Pulmonary artery endothelial cell (primary cell): ENCODE data around the gene ZMIZ1. TPM values are rescaled to one million over a fixed set of nuclear protein-coding genes. Genes with fewer than 3 reads are reported as not detected.
"Not testable (repeated sequence)": the region's sequence is repeated elsewhere in the genome, so short reads cannot be mapped to it uniquely, and the experiment has no call there.

Experiments used
- DNase-seq: peaks from one replicate; pipeline ENCODE4 v3.0.0-alpha.2; 2011; ENCODE audit warnings: low read depth, low spot score
- total RNA-seq: library from RNA; depleted of rRNA; stranded (reverse); fragments of >200 nt; gene quantifications from 2 replicates; pipeline ENCODE4 v1.2.3, GENCODE V29; 2014

The ZMIZ1 gene
- total RNA-seq, 1 donor from 2014 or later, result 9.3 TPM

DNA sequence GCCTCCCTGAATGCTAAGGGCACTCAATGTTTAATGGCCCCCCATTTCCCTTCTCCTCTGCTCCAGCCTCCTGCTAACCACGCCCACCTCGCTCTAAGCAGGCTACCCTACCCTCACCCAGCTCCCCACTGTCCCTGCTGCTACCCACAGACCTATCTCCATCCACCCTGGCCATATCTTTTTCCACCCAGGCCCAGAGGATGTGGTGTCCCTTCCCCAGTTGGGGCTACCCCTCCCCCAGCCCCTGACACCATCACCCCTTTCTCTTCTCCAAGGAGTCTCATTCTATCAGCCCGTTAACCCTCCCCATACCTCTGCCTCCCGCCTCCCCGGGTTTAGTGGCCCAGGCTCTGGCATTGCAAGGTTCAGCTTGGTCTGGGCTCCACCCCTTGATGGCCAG is 249.6 kb downstream of the ZMIZ1 start:
- no peak for DNase-seq

DNA sequence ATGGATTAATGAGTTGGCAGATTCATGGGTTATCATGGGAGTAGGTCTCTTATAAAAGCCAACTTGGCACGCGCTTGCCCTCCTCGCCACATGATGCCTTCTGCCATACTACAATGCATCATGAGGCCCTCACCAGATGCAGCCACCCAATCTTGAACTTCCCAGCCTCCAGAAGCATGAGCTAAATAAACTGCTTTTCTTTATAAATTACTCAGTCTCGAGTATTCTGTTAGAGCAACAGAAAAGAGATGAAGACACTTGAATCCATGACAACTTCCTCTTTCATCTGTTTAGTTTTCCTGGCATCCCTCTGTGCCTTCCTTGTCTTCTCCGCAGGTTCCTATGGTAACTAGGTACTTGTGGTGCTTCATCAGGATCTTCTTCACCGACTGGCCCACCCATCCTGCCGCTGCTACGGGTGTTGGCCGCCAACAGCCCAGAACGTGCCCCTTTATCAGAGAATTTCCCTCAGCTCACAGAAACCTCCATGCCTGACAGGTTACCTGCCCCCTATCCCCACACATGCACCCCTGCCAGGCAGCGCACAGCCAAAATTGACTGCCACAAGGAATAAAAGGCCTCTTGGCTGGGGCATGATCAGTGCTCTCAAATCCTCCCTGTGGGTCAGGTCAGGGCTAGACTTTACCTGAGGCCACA is 250.5 kb downstream of the ZMIZ1 start:
- DNase-seq, result no peak

DNA sequence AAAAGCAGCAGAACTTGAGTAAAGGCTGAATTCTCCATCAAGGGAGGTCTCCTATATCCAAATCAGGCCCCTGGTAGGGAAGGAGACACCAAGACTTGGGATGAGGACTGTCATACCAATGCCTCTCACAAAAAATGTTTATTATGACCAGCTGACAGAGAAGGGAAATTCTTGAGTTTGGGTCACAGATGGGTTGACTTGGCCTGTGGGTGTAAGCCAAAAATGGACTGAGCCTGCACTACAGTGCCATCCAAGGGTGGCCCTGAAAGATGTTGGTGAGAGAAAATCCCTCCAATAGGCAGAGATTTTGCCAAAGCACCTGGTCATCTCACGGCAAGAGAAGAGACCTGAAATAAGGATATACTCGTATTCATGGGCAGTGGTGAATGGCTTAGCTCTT is 251.6 kb downstream of the ZMIZ1 start:
- no peak for DNase-seq

DNA sequence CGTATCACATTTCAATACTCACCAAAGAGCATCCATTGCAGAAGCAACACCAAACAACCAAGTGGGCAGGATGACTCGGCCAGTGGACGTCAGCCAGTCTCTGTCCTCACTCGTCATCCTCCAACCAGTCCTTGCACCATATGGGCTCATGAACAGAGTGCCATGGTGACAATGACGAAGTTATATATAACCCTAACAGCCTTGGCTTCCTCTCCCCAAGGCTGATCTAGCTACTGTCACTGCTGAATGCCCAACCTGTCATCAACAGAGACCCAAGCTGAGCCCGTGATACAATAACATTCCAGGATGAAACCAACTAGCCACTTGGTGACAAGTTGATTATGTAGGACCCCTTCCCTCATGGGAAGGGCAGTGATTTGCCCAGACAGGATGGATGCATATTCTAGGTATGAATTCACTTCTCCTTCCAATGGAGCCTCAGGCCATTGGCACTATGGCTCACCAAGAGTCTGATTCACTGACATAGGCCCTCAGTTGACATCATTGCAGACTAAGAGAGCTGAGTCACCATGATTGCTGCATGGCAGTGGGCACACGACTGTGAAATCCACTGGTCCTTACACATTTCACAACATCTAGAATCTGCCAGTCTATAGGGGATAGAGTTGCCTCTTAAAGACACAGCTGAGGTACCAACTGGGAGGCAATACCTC is 252.2 kb downstream of the ZMIZ1 start:
- DNase-seq, result no peak

DNA sequence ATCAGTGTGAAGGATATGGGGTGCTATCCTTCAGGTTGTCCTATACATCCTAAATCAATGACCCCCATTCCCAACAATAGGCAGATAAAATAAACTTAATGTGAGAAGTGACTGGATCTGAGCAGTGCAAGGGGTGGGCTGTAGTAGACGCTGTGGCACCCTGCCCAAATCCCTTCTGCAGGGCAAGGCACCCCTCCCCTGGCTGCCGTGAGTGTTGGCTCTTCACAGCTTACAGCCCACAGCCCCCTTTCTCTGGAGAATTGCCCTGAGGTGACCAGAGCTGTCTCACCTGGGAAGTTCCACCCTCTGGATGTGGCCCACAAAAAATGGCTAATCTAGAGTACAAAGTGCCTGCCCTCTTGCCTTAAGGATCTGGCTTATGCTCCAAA is 252.7 kb downstream of the ZMIZ1 start:
- no peak for DNase-seq

DNA sequence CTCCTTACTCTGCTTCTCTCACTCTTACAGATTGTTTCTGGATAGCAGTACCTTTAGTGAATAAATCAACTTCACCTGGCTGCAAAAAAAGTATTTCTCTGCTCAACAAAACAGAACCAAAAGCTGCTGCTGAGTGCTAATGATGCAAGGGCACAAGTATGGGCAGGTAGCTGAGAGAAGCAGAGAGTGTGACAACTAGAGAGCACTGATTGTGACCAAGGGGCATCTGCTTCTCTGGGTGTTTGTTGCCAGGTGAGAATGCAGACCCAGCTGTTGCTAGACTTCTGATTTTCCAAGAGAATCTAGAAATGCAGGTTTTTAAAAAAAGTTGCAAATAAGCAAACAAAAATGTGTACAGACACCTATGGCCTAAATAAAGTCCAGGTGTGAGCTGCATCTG is 253.2 kb downstream of the ZMIZ1 start:
- DNase-seq, result no peak

DNA sequence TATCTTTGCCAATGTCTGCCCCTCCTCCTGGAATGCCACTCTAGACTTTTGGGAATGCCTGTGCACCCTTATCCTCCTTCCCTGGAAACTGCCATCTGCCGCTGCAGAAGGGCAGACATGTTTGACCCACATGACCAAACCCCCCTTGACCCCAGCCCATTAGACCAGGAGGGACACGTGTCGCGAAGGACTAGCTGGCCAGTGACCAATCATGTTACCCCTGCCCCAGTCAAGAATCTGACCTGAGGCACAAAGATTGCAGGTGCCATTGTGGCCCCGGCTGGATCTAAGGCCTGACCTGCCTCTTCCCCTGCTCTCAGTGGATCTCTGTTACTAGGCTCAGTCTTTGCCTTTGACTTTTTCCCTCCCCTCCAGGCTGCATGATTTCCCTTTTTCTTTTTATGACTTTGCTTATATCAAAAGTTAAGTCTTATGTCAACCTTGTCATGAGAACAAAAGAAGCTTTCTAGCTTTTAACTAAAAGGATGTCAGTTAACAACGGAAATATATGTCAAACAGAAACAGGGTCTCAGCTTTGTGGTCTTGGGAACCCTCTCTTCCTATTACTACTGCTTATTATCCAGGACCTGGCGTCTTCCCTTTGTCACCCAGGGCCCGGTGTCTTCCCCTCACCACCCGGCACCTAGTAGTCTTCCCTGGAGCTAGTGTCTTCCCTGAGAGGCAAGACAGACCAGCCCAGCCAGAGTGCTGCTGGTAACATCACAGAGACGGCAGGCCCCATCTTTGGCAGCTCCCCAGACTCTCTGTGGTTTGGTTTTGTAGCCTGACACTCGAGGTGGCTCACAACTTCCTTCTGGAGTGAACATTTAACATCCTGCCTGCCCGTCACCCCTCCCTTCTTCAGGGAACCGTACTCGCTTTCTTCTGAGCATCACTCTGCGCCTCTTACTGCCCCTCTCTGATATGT is 254.1 kb downstream of the ZMIZ1 start:
- DNase-seq, result no peak

DNA sequence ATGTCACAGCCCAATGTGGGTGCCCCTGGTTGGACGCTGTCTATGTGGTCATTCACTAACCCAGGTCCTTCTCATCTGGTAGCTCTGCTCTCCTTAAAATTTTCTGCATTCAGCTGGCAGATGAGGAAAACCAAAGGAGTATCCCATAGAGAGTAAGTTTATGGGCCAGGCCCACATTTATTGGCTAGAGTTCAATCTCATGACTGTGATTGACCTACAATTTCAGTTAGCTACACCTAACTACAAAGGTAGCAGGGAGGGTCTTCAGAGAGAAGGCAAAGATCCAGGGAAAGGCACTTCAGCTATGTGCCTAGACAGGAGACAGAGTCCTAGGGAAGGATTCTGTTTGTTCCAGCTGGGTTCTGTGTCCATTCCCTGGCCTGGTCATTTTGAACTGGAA is 254.8 kb downstream of the ZMIZ1 start:
- DNase-seq, result no peak

DNA sequence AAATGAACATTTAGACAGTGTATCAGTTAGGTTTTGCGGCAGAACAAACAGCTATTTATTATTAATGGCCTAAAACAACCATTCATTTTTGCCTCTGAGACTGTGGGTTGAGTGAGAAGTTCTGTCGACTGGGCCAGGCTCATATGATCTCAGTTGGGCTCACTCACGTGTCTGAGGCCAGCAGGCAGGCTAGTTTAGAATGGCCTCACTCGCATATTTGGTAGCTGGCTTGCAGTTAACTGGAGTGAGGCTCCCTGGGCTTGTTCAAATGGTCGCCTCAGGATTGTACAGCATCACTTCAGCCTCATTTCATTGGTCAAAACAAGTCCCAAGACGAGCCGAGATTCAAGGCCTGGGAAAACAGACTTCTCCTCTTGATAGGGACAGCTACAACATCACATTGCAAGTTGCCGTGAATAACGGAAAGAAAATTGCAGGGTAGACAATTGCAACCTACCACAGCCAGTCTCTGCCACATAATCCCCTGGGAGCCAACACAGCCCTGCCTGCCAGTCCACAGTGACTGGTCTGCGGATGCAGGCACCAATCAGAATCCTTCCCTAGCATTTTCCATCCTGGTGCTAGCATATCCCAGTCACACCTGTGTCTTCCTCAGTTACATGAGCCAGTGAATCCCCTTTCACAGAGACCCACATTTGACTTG is 255.4 kb downstream of the ZMIZ1 start:
- no peak for DNase-seq

DNA sequence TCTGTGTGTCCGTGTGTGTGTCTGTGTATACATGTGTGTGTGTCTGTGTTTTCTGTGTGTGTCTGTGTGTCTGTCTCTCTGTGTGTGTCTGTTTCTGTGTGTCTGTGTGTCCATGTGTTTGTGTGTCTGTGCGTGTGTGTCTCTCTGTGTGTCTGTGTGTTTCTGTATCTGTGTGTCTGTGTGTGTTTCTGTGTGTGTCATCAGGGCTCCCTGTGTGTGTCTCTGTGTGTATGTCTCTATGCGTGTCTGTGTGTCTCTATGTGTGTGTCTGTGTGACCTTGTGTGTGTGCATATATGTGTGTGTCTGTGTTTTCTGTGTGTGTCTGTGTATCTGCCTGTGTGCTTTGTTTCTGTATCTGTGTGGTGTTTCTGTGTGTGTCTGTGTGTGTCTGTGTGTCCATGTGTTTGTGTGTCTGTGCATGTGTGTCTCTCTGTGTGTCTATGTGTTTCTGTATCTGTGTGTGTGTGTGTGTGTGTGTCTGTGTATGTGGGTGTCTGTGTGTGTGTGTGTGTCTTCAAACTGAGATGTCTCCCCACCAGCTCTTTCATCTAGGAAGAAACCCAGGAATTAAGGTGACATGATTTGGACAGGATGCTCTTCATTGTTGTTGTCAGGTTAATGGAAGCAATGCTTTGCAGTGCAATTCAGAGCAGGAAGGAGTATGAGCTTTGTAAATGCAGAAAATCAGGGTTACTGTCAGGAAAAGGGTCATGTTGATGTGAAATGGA is 257.8 kb downstream of the ZMIZ1 start:
- DNase-seq, result no peak

DNA sequence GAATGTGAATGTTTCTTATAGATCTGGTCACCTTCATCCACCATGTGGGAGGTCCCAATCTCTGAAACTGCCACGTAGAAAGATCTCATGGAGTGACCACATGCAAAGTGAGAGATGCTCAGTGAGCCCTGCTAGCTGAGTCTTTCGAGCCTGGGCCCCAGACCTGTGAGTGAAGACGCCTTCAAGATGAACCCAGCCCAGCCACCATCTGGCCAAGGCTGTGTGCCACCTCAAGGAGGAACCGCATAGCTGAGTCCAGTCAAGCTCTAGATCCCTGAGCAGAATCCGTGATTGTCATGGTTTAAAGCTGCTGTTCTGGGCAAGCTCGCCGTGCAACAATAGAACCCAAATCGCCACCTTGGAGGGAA is 258.3 kb downstream of the ZMIZ1 start:
- no peak for DNase-seq

DNA sequence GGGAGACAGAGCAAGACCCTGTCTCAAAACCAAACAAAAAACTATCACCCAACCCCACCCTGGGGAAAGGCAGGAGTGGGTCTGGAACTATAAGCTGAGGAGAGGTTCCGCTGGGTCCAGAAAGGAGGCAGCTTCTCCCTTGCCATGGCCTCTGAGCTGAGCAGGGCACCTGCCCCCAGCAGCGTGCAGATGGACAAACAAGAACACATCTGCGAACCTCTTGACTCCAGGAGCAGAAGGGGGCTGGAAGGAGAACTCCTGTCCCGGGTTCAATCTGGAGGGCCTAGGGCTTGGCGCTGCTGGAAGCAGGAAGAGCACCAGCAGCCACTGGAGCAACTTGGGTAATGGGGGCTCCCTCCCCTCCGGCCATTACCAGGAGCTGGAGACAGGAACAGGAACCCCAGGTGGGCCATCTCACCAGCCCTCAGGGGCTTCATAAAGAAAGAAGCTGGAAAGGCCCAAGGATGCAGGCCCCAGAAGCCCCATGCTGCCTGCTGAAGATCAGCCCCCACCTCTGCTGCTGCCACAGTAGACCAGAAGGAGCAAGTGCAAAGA is 259.5 kb downstream of the ZMIZ1 start:
- DNase-seq, result no peak

DNA sequence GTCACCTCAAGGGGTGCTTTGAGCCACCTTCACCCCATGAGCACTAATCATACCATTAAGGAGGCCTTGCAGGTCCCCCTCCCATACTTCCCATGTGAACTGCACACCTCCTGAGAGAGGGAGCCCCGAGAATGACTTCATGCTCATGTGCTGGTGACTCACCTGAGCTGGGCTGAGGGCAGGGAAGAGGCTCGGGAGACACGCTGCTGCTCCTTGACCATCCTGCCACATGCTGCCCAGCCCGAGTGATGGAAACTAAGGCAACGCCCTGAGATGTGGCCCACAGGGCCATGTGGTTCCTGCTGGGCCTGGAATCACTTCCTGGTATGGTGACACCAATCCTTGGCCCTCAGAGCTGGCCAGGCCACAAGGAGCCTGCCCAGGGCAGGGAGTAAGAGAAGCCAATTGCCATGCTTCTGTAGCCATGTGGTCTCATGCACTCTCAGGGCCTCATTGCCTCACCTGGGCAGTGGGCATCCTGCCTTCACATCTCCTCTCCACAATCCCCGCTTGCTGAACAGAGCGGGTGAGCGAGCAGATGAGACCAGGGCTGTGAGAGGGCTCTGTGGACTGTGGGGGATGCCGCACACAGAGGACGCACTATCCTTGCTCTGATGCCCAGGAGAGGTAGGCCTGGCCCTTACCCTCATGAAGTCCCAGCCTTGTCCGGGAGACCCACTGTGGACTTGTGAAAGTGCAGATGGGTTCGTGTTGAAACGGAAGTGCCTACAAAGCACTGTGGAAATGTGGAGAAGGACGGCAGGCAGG is 260.2 kb downstream of the ZMIZ1 start:
- no peak for DNase-seq

DNA sequence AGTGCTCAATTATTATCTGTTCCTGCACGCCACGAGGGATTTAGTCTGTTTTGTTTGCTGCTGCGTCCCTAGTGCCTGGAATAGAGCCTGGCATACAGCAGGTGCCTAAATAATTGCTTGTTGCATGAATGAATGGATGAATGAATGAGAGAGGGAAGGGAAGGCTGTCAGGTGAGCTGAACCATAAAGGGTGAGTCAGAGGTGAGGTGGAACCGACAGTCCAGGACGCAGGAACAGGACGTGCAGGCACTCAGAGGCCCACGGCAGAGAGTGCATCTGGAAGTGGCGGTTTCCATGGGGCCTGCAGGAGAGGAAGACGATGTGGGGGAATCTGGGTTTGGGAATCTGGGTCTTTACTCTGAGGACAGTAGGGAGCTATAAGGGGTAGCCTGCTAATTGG is 260.8 kb downstream of the ZMIZ1 start:
- DNase-seq, result no peak

DNA sequence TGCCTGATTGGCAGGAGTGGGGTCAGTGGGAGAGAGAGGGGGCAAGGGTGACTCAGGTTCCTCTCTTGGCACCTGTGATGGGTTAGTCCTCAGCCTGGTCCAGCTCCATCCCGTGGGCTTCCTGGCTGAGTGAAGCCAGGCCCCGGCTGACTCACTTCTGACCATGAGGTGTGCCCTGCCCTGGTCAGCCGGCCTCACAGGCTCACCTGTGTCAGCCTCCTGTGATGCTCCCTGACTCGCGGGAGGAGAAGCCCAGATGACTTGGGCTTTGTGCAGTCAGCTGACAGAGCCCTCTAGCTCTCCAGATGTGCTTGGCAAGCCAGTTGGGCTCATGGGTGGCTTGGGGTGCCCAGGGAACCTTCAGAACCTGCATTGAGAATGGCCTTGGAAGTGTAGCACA is 262.5 kb downstream of the ZMIZ1 start:
- no peak for DNase-seq

DNA sequence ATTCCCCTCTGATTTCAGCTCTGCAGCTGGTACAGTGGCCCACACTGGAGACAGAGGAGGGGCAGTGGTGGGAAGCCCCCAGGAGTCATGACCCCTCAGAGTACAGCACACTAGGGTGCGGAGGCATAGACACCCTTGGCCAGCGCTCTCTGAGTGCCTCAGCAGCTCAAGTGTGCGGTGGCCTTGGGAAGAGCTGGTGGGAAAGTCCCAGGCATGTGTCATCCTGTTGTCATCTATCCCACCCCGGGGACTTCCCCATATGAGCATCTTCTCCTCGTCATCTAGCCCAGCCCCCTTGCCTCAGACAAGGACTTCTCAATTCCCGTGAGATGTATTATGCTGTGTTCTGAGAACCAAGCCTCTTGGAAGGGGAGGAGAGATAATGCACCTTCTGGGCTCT is 262.9 kb downstream of the ZMIZ1 start:
- DNase-seq, result no peak

DNA sequence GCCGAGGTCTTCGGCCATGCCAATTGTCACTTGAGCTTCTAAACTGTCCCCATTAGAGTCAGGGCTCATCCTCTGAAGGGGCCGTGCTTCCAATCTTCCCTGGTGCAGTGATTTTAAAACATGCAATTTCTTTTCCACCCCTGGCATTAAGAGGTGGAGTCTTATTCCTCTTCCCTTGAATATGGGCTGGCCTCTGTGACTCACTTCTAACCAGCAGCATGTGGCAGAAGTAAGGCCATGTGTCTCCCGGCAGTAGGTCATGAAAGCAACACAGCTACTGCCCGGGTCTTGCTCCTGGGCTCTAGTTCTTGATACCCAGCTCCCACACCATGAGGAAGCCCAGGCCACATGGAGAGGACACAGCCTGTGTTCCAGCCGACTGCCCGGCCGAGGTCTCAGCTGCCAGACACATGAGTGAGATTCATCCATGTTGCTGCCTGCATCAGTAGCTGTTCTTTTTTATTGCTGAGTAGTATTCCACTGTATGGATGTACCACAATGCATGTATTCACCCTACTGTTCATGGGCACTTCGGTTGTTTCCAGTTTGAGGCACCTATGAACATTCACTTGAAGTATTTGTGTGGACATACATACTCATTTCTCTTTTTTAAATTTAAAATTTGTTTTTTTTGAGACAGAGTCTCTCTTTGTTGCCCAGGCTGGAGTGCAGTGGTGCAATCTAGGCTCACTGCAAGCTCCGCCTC is 264.0 kb downstream of the ZMIZ1 start:
- DNase-seq, result not testable (repeated sequence)

DNA sequence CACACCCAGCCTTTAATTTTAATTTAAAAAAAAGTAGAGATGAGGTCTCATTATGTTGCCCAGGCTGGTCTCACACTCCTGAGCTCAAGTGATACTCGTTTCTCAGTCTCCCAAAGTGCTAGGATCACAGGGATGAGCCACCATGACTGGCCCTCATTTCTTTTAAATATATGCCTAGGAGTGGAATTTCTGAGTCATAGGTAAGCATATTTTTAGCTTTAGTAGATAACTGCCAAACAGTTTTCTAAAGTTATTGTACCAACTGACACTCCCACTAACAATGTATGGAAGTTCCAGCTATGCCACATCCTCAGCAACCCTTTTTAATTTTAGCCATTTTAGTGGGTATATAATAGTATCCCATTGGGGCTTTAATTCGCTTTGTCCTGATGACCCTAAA is 264.7 kb downstream of the ZMIZ1 start:
- DNase-seq, result no peak

DNA sequence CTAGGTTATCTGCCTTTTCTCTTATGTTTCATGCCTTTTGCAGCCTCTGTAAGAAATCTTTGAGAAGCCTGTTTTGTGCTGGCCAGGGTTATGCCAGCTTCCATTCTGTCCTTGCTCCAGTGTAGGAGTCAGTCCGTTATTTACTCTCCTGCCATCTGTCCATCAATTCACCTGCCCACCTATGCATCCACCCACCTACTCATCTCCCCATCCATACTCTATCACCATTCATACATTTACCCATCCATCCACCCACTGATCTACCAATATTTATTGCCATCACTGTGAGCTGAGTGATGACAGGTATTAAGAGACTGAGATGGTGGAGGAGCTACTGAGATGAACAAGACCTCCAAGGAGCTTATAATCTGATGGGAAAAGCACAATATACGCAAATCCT is 265.8 kb downstream of the ZMIZ1 start:
- no peak for DNase-seq

DNA sequence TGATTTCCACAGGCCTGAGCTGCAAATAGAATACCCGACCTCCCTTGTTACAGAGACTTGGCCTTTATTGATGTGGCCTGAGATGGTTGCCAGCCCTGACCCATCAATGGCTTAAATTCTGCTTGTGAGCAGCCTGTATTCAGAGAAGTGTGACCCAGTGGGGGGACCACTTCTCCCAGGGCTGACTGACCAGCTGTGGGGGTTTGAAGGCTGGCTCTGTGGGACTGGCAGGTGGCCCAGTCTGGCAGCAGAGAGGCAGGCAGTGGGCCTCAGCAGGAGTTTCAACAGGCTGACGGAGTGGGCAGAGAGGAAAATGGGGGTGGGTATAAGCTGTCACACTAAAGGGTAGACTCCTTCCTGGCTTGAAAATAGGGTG is 266.3 kb downstream of the ZMIZ1 start:
- no peak for DNase-seq
